ENCODE data around the gene LY6G5B.

- no peak for TF ChIP-seq CTCF (IDR thresholded peaks at IDR 0.05; ENCODE audit: extremely low read depth in 1 of 2, insufficient read depth in 1 of 2, low read depth in 1 of 2, low read length in 2 of 2)
- no peak for TF ChIP-seq POLR2A (IDR thresholded peaks at IDR 0.05; ENCODE audit: low read depth, low read length)
- TF ChIP-seq POLR2AphosphoS5 (IDR thresholded peaks at IDR 0.05; ENCODE audit: insufficient read depth, low read depth, low read length): no peak
- TF ChIP-seq MAX (IDR thresholded peaks at IDR 0.05; ENCODE audit: insufficient read depth, insufficient read length): no peak
- TF ChIP-seq JUN (IDR thresholded peaks at IDR 0.05; ENCODE audit: borderline replicate concordance, insufficient read depth, insufficient read length, low read depth): no peak
- TF ChIP-seq FOS (IDR thresholded peaks at IDR 0.05; ENCODE audit: borderline replicate concordance, insufficient read depth, low read length): no peak
Measured at GRCh38 chr6:31676322-31676903, 6.6 kb downstream of the LY6G5B start.
